OCI-LY1 (cell line): ENCODE measurements around the gene ACACA.

Source experiments
- CTCF ChIP-seq: fragments of 200-600 bp; sonication (generic), shearing (Covaris generic); IDR thresholded peaks from 2 replicates; pipeline ENCODE4 v1.5.1; 2017; ENCODE audit warnings: mild to moderate bottlenecking, antibody characterized with exemption, low read length, moderate library complexity, mixed read lengths
- EZH2 ChIP-seq: fragments of 200-600 bp; sonication (generic), shearing (Covaris generic); IDR thresholded peaks from 2 replicates; pipeline ENCODE4 v1.8.0; 2017; ENCODE audit warnings: borderline replicate concordance, mixed run types, mild to moderate bottlenecking, antibody characterized with exemption, low read length, moderate library complexity, mixed read lengths

GRCh38 chr17:37142294-37142896, 264.2 kb downstream of the ACACA start:
- TF ChIP-seq CTCF, result no peak
- TF ChIP-seq EZH2, result no peak
